Transverse colon (tissue), 4 donors: ENCODE data around the gene CHST13. TPM values are rescaled to one million over a fixed set of nuclear protein-coding genes. Genes with fewer than 3 reads are reported as not detected.
"Not testable (repeated sequence)": the region's sequence is repeated elsewhere in the genome, so short reads cannot be mapped to it uniquely, and the experiment has no call there.

Source experiments
- DNase-seq: peaks from one replicate; pipeline ENCODE4 v3.0.0-alpha.2; 2019
- H3K27ac ChIP-seq, 4 donors: fragments of 200-600 bp; sonication (generic); 2 replicates each; pipeline ENCODE4 v1.5.1; 2016 to 2018; ENCODE audit warnings: inconsistent platforms in 4 of 4
- H3K27me3 ChIP-seq: fragments of 200-600 bp; sonication (generic); 2 replicates; pipeline ENCODE4 v1.5.1; 2017; ENCODE audit warnings: inconsistent platforms
- H3K36me3 ChIP-seq, 4 donors: fragments of 200-600 bp; sonication (generic); 2 replicates each; pipeline ENCODE4 v1.5.1; 2017 to 2019; ENCODE audit warnings: inconsistent platforms in 4 of 4
- H3K4me1 ChIP-seq, 4 donors: fragments of 200-600 bp; sonication (generic); 2 replicates each; pipeline ENCODE4 v1.5.1; 2017 to 2020; ENCODE audit warnings: inconsistent platforms in 4 of 4
- H3K4me3 ChIP-seq, 4 donors: fragments of 200-600 bp; sonication (generic); 1 replicate in 1 of 4; 2 replicates in 3 of 4; pipeline versions ENCODE4 v1.5.1 to v1.6.1; 2017 to 2019; ENCODE audit warnings: inconsistent platforms in 4 of 4
- H3K9me3 ChIP-seq, 2 donors: fragments of 200-600 bp; sonication (generic); 2 replicates each; pipeline ENCODE4 v1.5.1; 2017 to 2019; ENCODE audit warnings: inconsistent platforms in 2 of 2
- CTCF ChIP-seq, 5 experiments: fragments of 200-600 bp in 3 of 5; fragments of 450-650 bp in 2 of 5; sonication (generic) in 3 of 5; IDR thresholded peaks; 1 replicate in 2 of 5; 2 replicates in 3 of 5; pipeline ENCODE4 v1.5.1; 2016 to 2017; ENCODE audit warnings: antibody characterized with exemption in 5 of 5, inconsistent platforms in 3 of 5, mild to moderate bottlenecking in 2 of 5, moderate library complexity in 1 of 5
- EP300 ChIP-seq: sonication (generic); formaldehyde crosslinking; IDR thresholded peaks from one replicate; pipeline ENCODE4 v1.6.1; 2017; ENCODE audit warnings: antibody characterized with exemption, low read depth
- POLR2A ChIP-seq: fragments of 450-650 bp; IDR thresholded peaks from one replicate; pipeline ENCODE4 v1.6.1; 2016; ENCODE audit warnings: antibody characterized with exemption, mild to moderate bottlenecking, moderate library complexity
- POLR2AphosphoS5 ChIP-seq, 3 donors: sonication (generic); formaldehyde crosslinking; IDR thresholded peaks; one replicate each; pipeline ENCODE4 v1.6.1; 2016; ENCODE audit warnings: antibody characterized with exemption in 3 of 3
- WGBS, 2 donors: methylation state at CpG; one replicate each; pipeline ENCODE4 v1.1.5; 2018; ENCODE audit warnings: low coverage in 1 of 2; 5-methylcytosine and 5-hydroxymethylcytosine counted together
- in situ Hi-C, 4 donors: fragments of 200-750 bp; cut with MboI; loops; one replicate each; pipeline versions ENCODE4 v1.15.0 to v1.15.1; 2017; ENCODE audit warnings: low sequenced_read_pairs in 3 of 4, low pct_ligation_motif_present in 1 of 4, low pct_unique_long_range_greater_than_20kb in 1 of 4
- intact Hi-C: fragments of 100-400 bp; cut with DNase I; formaldehyde crosslinking; loops from one replicate; pipeline ENCODE4 v1.15.1; 2023; ENCODE audit warnings: low total_unique reads
- total RNA-seq, 4 donors: library from RNA; depleted of rRNA; stranded (reverse); fragments of >200 nt; gene quantifications; one replicate each; pipeline ENCODE4 v1.1.0, GENCODE V29; 2016

CHST13 gene
- total RNA-seq, 4 donors from 2014 or later = 2.0 to 6.4 (median 4.9) TPM; not detected in 1

GRCh38 chr3:126529585-126530170 is 5.7 kb downstream of the CHST13 start:
- in situ Hi-C loops (no loop called here), intact Hi-C loops (no loop called here)
- TF ChIP-seq POLR2AphosphoS5 (IDR thresholded peaks at IDR 0.05) = no peak
- no peak for TF ChIP-seq POLR2A
- TF ChIP-seq CTCF (IDR thresholded peaks at IDR 0.05) = no peak
- no peak for TF ChIP-seq EP300
- peaks cover 1 to 4% (median 2%) of the 10 kb centered on the region in 4 donors for H3K4me1 ChIP-seq
- H3K27me3 ChIP-seq = peaks cover 2% of the 10 kb centered on the region
- H3K9me3 ChIP-seq = no peaks in the 10 kb centered on the region
- 74% methylated on average over 7 of the region's 7 CpGs; no CpG with 5 or more reads in 1 of the 2 donors for WGBS, 2 donors
- peak overlapping the region in 1 of 4 donors; percentile 31 for H3K27ac ChIP-seq
- H3K36me3 ChIP-seq = no peaks in the 10 kb centered on the region
- DNase-seq = no peak
- no peak overlapping the region for H3K4me3 ChIP-seq

- Histone ChIP-seq H3K36me3 (no peaks in the 10 kb centered on the region), H3K4me1 (no peaks in the 10 kb centered on the region), H3K27ac (peak overlapping the region in 1 of 4 donors; percentile 31), H3K9me3 (no peaks in the 10 kb centered on the region), H3K4me3 (no peak overlapping the region), H3K27me3 (no peaks in the 10 kb centered on the region)
- peak; percentile 33 for DNase-seq
- in situ Hi-C loops (no loop called here), intact Hi-C loops (no loop called here)
- TF ChIP-seq POLR2AphosphoS5 (IDR thresholded peaks at IDR 0.05) = no peak
- no peak for TF ChIP-seq CTCF (IDR thresholded peaks at IDR 0.05)
- TF ChIP-seq POLR2A = no peak
- TF ChIP-seq EP300 = no peak
- 81% methylated on average over 18 of the region's 18 CpGs; no CpG with 5 or more reads in 1 of the 2 donors for WGBS, 2 donors
Observed at GRCh38 chr3:126530171-126531050, 6.5 kb downstream of the CHST13 start.

GRCh38 chr3:126531051-126531330 is 7.0 kb downstream of the CHST13 start:
- Histone ChIP-seq H3K4me1 (no peaks in the 10 kb centered on the region), H3K4me3 (no peak overlapping the region), H3K27ac (peak overlapping the region in 1 of 4 donors; percentile 31), H3K9me3 (no peaks in the 10 kb centered on the region), H3K36me3 (no peaks in the 10 kb centered on the region), H3K27me3 (no peaks in the 10 kb centered on the region)
- intact Hi-C loops (no loop called here), in situ Hi-C loops (no loop called here)
- no peak for TF ChIP-seq POLR2A
- WGBS, 2 donors = 86% methylated on average over 6 of the region's 6 CpGs; no CpG with 5 or more reads in 1 of the 2 donors
- no peak for DNase-seq

- no peaks in the 10 kb centered on the region for H3K9me3 ChIP-seq
- no peak overlapping the region for H3K4me3 ChIP-seq
- in situ Hi-C loops = no loop called here
- TF ChIP-seq CTCF (IDR thresholded peaks at IDR 0.05) (no peak), EP300 (no peak), POLR2AphosphoS5 (IDR thresholded peaks at IDR 0.05) (no peak), POLR2A (no peak)
- H3K27ac ChIP-seq = no peak overlapping the region
- H3K4me1 ChIP-seq = no peaks in the 10 kb centered on the region
- no peaks in the 10 kb centered on the region for H3K36me3 ChIP-seq
- no peaks in the 10 kb centered on the region for H3K27me3 ChIP-seq
- no peak for DNase-seq
- intact Hi-C loops = no loop called here
Observed at GRCh38 chr3:126533506-126533905, 9.6 kb downstream of the CHST13 start.

GRCh38 chr3:126534716-126535115 is 10.8 kb downstream of the CHST13 start:
- H3K27ac ChIP-seq, H3K36me3 ChIP-seq, H3K4me3 ChIP-seq, H3K9me3 ChIP-seq, in situ Hi-C loops, intact Hi-C loops, H3K27me3 ChIP-seq, H3K4me1 ChIP-seq, DNase-seq: not testable (repeated sequence)
- 78 to 100% methylated on average over 1 to 7 of the region's 7 CpGs for WGBS, 2 donors
